ENCODE measurements around the gene CCR8.

DNA sequence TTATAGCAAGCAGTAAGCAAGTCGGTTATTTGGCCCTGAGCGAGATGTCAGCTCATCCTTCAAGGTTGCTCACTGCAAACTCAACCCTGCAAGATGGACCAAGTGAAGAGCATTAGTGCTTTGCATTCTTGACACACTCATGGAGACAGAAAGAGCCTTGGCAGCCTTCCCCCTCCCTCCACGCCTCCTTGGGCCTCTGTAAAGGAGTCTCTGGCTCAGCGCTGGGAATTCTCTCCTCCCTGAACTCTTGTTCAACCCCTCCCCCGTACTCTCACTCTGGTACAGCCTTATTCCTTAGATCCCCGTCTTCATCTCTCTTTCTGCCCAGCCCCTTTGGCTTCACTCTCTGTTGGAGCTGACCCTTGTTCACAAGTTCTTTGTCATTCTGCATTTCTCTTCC is 47.5 kb upstream of the CCR8 start:
- TF ChIP-seq, protein P1, sequence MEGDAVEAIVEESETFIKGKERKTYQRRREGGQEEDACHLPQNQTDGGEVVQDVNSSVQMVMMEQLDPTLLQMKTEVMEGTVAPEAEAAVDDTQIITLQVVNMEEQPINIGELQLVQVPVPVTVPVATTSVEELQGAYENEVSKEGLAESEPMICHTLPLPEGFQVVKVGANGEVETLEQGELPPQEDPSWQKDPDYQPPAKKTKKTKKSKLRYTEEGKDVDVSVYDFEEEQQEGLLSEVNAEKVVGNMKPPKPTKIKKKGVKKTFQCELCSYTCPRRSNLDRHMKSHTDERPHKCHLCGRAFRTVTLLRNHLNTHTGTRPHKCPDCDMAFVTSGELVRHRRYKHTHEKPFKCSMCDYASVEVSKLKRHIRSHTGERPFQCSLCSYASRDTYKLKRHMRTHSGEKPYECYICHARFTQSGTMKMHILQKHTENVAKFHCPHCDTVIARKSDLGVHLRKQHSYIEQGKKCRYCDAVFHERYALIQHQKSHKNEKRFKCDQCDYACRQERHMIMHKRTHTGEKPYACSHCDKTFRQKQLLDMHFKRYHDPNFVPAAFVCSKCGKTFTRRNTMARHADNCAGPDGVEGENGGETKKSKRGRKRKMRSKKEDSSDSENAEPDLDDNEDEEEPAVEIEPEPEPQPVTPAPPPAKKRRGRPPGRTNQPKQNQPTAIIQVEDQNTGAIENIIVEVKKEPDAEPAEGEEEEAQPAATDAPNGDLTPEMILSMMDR (conservative IDR thresholded peaks at IDR 0.05; ENCODE audit: low read depth, low read length), result no peak
- no peak for TF ChIP-seq EZH2 (IDR thresholded peaks at IDR 0.05; ENCODE audit: low read length, unreplicated experiment)
- TF ChIP-seq EZH2phosphoT487 (IDR thresholded peaks at IDR 0.05; ENCODE audit: borderline replicate concordance, low read length), result no peak

Data from PC-3 (cell line).